GM21381 (cell line): ENCODE measurements around the gene RPS4Y1.
A peak's percentile ranks its signal among the peaks of the same experiment; 100 is the strongest.
"Not testable (repeated sequence)": the region's sequence is repeated elsewhere in the genome, so short reads cannot be mapped to it uniquely, and the experiment has no call there.

Source experiments
- ATAC-seq: cut with Tn5 transposase; IDR thresholded peaks from one replicate; pipeline ENCODE4 v1.9.1; 2021; ENCODE audit warnings: mild to moderate bottlenecking, moderate library complexity; ENCODE audit not compliant: unreplicated experiment

RPS4Y1 gene

GRCh38 chrY:2841471-2841893, at the start of gene RPS4Y1:
RPS4Y1 (plus strand) TSS chrY:2841602; CDS start chrY:2841625, 23 bp downstream.
- peak; percentile 90 for ATAC-seq

- no peak for ATAC-seq
Observed at GRCh38 chrY:2796977-2797523, 44.4 kb upstream of the RPS4Y1 start.

DNA sequence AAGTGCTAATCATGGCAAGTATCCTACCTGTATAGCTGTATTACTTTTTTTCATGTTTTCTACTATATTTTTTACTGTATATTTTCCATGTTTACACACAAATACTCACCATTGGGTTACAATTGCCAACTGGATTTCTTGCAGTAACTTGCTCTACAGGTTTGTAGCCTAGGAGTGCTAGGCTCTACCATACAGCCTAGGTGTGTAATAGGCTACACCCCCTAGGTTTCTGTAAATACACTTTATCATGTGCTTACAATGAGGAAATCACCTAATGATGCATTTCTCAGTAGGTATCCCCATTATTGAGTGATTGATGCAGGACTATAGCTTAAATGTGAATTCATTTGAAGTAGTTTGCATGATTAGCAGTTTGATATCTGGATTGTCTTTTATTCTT, 43.4 kb upstream of the RPS4Y1 start:
- ATAC-seq: no peak

DNA sequence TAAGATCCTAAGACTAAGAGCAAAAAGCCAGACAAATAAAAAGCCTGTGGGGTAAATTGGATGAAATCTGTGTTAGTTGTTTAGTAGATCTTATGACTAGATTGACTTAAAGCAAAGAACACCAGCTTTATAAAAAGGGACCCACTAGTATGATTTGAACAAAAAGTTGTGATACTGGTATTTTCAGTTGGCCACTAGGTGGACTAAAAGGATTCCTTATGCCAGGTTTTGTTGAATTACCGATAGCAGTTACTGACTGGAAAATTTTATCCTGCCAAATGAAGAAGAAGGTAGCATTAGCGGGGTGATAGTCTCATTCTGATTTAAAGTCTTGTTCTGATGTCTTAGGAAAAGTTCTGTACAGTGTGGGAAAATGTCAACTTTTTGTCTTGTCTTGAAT, 41.2 kb upstream of the RPS4Y1 start:
- ATAC-seq: no peak

DNA sequence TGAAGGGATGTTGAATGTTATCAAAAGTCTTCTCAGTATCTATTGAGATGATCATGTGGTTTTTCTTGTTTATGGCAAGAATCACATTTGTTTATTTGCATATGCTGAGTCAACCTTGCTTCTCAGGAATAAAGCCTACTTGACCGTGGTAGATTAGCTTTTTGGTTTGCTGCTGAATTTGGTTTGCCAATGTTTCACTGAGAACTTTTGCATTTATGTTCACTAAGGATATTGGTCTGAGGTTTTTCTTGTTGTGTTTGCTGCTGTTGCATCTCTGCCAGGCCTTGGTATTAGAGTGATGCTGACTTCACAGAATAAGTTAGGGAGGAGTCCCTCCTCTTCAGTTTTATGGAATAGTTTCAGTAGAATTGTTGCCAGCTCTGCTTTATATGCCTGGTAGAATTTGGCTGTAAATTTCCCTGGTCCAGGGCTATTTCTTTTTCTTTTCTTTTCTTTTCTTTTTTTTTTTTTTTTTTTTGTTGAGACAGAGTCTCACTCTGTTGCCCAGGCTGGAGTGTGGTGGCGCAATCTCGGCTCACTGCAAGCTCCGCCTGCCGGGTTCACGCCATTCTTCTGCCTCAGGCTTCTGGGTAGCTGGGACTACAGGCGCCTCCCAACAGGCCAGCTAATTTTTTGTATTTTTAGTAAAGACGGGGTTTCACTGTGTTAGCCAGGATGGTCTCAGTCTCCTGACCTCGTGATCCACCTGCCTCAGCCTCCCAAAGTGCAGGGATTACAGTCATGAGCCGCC, 24.1 kb upstream of the RPS4Y1 start:
- not testable (repeated sequence) for ATAC-seq

DNA sequence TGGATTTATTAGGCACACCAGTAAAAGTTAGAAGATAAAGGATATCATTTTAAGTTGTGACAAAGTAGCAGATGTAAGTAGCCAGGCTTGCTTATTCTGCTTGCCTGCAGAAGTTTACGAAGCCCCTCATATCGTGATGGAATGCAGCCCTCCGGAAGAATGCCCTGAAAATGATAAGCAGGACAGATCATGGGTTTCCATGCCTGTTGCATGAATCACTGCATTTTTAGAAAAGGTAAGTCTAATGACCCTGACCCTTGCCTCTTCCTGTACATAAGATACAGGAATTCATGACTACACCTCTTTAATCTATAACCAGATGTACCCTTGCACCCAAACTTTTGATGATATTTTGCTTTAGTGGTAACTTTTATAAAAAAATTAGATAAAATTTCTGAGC, 16.9 kb upstream of the RPS4Y1 start:
- no peak for ATAC-seq

- ATAC-seq: no peak
Observed at GRCh38 chrY:2828497-2828896, 12.9 kb upstream of the RPS4Y1 start.

- no peak for ATAC-seq
Observed at GRCh38 chrY:2835230-2835629, 6.2 kb upstream of the RPS4Y1 start.

DNA sequence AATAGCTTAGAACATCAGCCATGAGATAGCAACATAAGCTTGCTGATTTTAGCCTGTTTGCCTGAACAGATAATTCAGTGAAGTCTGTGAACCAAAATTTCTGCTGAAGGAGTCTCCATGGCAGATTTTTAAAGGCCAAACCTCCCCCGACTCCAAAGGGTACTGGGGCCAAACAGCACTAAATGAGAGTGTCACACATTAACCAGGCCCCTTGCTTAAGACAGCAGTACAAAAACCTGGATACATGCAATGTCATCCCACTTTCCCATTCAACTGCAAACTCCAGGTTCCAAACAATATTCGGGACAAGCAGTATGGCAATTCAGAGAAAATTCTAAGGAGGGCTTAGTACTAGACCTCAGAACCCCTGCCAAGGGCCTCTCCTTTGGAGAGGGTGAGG, 4.3 kb upstream of the RPS4Y1 start:
- no peak for ATAC-seq

GRCh38 chrY:2837932-2838331, 3.5 kb upstream of the RPS4Y1 start:
- ATAC-seq: no peak

DNA sequence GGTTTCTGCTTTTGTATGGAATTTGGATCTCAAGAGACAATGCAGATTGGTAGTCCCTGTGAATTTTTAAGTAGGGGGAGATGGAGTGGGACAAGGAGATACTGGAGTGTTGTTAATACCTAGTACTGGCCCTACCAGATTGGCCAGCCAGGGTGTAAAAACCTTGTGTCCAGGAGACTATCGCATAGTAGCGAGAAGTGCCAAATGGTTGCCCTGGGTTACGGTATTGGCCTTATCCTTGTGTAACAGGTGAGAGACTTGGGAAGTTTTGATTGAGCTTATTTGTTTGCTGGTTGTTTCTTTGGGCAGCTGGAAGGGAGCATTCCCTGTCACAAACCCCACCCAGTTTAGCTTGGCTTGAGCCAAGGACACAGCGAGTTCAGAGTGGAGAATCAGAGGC, 5.4 kb downstream of the RPS4Y1 start:
- ATAC-seq: no peak

- no peak for ATAC-seq
Observed at GRCh38 chrY:2848384-2848783, 7.0 kb downstream of the RPS4Y1 start.

GRCh38 chrY:2849368-2849767, 8.0 kb downstream of the RPS4Y1 start:
- ATAC-seq: no peak

GRCh38 chrY:2854145-2854774, 12.9 kb downstream of the RPS4Y1 start:
- no peak for ATAC-seq

DNA sequence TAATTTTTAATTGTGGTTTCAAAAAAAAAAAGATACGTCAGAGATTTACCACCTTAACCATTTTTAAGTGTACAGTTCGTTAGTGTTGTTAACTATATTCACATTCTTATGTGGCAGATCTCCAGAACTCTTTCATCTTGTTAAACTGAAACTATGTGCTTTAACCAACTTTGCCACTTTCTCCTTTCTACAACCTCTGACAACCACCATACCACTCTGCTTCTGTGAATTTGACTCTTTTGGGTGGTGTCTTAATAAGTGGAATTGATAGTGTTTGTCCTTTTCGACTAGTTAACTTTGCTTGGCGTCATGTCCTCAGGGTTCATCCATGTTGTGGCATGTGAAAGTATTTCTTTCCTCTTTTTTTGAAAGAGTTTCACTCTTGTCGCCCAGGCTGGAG, 15.7 kb downstream of the RPS4Y1 start:
- ATAC-seq: no peak

DNA sequence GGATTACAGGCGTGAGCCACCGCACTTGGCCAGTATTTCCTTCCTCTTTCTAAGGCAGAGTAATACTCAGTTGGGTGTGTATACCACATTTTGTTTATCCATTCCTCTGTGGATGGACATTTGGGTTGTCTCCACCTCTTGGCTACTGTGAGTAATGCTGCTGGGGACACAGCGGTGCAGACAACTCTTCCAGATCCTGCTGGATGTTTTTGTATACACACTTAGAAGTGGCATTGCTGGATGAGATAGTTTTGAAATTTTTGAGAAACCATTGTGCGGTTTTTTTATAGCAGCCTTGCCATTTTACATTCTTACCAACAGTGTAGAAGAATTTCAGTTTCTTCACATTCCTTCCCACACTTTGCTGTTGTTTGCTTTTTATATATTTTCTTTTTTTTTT, 16.3 kb downstream of the RPS4Y1 start:
- no peak for ATAC-seq

DNA sequence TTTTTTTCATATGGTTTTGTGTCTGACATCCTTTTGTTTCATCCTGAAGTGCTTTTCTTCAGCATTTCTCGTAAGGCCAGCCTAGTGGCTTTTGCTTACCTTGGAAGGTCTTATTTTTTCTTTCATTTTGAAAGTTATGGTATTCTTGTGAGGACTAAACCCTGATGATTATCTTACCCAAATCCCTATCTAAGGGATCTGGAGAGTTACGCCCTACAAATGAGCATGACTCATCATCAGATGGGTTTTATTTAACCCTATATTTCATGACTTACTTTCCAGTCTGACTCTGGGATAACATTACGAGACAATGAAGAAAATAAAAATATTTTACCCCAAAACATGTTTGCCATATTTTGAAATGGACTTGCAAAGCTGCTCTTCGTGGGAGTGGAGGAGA, 18.4 kb downstream of the RPS4Y1 start:
- no peak for ATAC-seq

GRCh38 chrY:2860511-2860910, 19.1 kb downstream of the RPS4Y1 start:
- no peak for ATAC-seq

DNA sequence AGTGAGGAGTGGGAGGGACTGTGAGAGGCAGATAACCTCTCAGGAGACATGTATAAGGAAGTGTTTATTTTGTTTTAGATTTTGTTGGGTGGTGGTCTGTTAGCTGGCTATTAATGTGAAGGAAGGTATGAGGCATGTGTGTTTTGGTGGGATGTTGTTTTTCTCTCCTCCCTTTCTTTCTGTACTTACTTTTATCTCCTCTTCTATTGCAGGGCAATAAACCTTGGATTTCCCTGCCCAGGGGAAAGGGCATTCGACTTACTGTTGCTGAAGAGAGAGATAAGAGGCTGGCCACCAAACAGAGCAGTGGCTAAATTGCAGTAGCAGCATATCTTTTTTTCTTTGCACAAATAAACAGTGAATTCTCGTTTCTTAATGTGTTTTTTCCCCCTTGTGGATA, 25.2 kb downstream of the RPS4Y1 start:
- ATAC-seq: no peak

DNA sequence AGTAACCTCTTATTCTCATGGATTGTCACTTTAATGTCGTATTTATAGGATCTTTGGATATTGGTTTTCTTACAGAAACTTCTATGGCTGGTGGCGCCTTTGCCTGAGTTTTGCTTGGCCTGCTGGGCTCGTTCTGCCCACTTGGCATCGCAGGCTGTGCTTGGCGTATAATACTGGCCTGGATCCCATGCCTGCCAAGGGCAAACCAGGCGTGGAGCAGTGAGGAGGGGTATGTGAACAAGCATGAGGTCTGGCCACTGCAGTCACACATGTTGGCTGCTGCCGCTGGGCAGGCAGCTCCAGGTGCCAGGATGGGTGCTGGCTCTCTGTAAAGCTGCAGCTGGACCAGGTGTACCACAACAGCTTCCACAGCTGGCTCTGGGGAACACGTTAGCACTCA, 26.1 kb downstream of the RPS4Y1 start:
- no peak for ATAC-seq

DNA sequence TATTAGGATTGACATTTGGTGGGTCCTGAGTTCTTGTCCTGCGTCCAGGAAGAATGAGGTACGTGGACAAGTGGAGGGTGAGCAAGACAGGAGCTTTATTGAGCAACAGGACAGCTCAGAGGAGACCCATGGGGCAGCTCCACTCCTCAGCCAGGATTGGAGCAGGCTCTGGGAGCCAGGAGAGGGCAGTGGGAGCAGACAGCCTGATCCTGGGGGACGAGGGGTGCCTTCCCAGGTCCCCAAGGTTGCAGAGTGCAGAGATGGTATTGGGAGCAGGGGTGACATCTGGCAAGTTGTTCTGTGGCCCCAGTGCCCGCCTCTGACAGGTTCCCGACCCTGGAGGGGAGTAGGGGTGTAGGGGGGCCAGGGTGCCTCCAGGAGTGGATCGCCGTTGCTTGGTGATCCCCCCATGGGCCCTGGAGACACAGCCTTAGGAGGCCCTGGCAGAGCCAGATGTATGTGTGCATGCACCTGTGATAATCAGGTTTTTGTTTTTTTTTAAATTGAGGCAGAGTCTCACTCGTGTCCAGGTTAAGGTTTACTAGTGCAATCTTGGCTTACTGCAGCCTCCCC, 26.7 kb downstream of the RPS4Y1 start:
- ATAC-seq: no peak

- ATAC-seq: not testable (repeated sequence)
Observed at GRCh38 chrY:2872234-2872633, 30.8 kb downstream of the RPS4Y1 start.
